Neuronal stem cell (in vitro differentiated cells): Measurements from ENCODE around the gene C4orf50.
A peak's percentile ranks its signal among the peaks of the same experiment; 100 is the strongest.

Experiments
- DNase-seq: peaks from one replicate; pipeline ENCODE4 v3.0.0-alpha.2; 2013; ENCODE audit warnings: low spot score
- H2AFZ ChIP-seq: one replicate; pipeline ENCODE4 v1.6.1; 2013; ENCODE audit warnings: mild to moderate bottlenecking, low read length, inconsistent platforms
- H2AK5ac ChIP-seq: 2 replicates; pipeline ENCODE4 v1.6.1; 2013; ENCODE audit warnings: low read depth, mild to moderate bottlenecking, inconsistent platforms, low read length, moderate library complexity, mixed read lengths
- H2BK120ac ChIP-seq: 2 replicates; pipeline ENCODE4 v1.6.1; 2013; ENCODE audit warnings: low read depth, mild to moderate bottlenecking, inconsistent platforms, low read length, moderate library complexity, mixed read lengths
- H2BK12ac ChIP-seq: one replicate; pipeline ENCODE4 v1.6.1; 2013; ENCODE audit warnings: low read length, inconsistent platforms
- H2BK15ac ChIP-seq: 2 replicates; pipeline ENCODE4 v1.6.1; 2013; ENCODE audit warnings: mild to moderate bottlenecking, low read length, inconsistent platforms, mixed read lengths
- H2BK5ac ChIP-seq: one replicate; pipeline ENCODE4 v1.6.1; 2013; ENCODE audit warnings: inconsistent platforms, mild to moderate bottlenecking, low read length, moderate library complexity
- H3K14ac ChIP-seq: one replicate; pipeline ENCODE4 v1.6.1; 2013; ENCODE audit warnings: low read length, inconsistent platforms
- H3K18ac ChIP-seq: 2 replicates; pipeline ENCODE4 v1.6.1; 2013; ENCODE audit warnings: low read length, inconsistent platforms
- H3K23ac ChIP-seq: 2 replicates; pipeline ENCODE4 v1.6.1; 2013; ENCODE audit warnings: low read depth, mild to moderate bottlenecking, mixed read lengths, low read length, inconsistent platforms; ENCODE audit not compliant: poor library complexity
- H3K27ac ChIP-seq: replicated peaks from 3 replicates; pipeline ENCODE4 v1.5.1; 2013; ENCODE audit warnings: low read length, inconsistent platforms
- H3K27me3 ChIP-seq, 3 experiments: 2 replicates each; pipeline ENCODE4 v1.6.1; 2013; ENCODE audit warnings: low read length in 3 of 3, mild to moderate bottlenecking in 2 of 3, inconsistent platforms in 1 of 3, low read depth in 1 of 3, mixed read lengths in 1 of 3, moderate library complexity in 1 of 3; ENCODE audit not compliant: control insufficient read depth in 3 of 3, insufficient read depth in 3 of 3
- H3K36me3 ChIP-seq, 2 donors: replicated peaks in 1 of 2; 2 replicates each; pipeline ENCODE4 v1.6.1; 2013; ENCODE audit warnings: low read length in 2 of 2; ENCODE audit not compliant: control insufficient read depth in 2 of 2, insufficient read depth in 2 of 2
- H3K4ac ChIP-seq: 2 replicates; pipeline ENCODE4 v1.6.1; 2013; ENCODE audit warnings: inconsistent platforms, mild to moderate bottlenecking, low read length, moderate library complexity
- H3K4me1 ChIP-seq, 2 donors: 1 replicate in 1 of 2; 2 replicates in 1 of 2; pipeline ENCODE4 v1.6.1; 2013; ENCODE audit warnings: low read length in 2 of 2, low read depth in 1 of 2; ENCODE audit not compliant: control insufficient read depth in 2 of 2, insufficient read depth in 1 of 2
- H3K4me2 ChIP-seq: one replicate; pipeline ENCODE4 v1.6.1; 2013; ENCODE audit warnings: mild to moderate bottlenecking, low read length, inconsistent platforms; ENCODE audit not compliant: insufficient read depth, poor library complexity, severe bottlenecking
- H3K4me3 ChIP-seq, 2 donors: 2 replicates each; pipeline ENCODE4 v1.5.1; 2013; ENCODE audit warnings: low read length in 2 of 2, mild to moderate bottlenecking in 2 of 2, inconsistent platforms in 1 of 2, moderate library complexity in 1 of 2
- H3K79me1 ChIP-seq: one replicate; pipeline ENCODE4 v1.6.1; 2013; ENCODE audit warnings: low read depth, mild to moderate bottlenecking, inconsistent platforms, low read length, moderate library complexity
- H3K9ac ChIP-seq: one replicate; pipeline ENCODE4 v1.6.1; 2013; ENCODE audit warnings: mild to moderate bottlenecking, low read depth, low read length, inconsistent platforms; ENCODE audit not compliant: poor library complexity
- H3K9me3 ChIP-seq, 2 donors: replicated peaks in 1 of 2; 2 replicates each; pipeline versions ENCODE3 to v1.6.1; 2013; ENCODE audit warnings: low read length in 2 of 2, mild to moderate bottlenecking in 2 of 2, inconsistent platforms in 1 of 2, low read depth in 1 of 2, mixed read lengths in 1 of 2, moderate library complexity in 1 of 2; ENCODE audit not compliant: control insufficient read depth in 2 of 2, insufficient read depth in 1 of 2
- H4K8ac ChIP-seq: one replicate; pipeline ENCODE4 v1.6.1; 2013; ENCODE audit warnings: low read depth, mild to moderate bottlenecking, inconsistent platforms, low read length, moderate library complexity
- H4K91ac ChIP-seq: one replicate; pipeline ENCODE4 v1.6.1; 2013; ENCODE audit warnings: low read length, low read depth, mild to moderate bottlenecking, inconsistent platforms; ENCODE audit not compliant: poor library complexity
- WGBS, 2 donors: extraction: QIAGEN DNeasy Blood & Tissue Kit; methylation state at CpG; one replicate each; pipeline ENCODE4 v1.1.7; 2013; ENCODE audit warnings: missing lambda C conversion rate in 2 of 2, mixed read lengths in 1 of 2; ENCODE audit not compliant: insufficient read length in 2 of 2, insufficient replicate concordance in 1 of 2; ENCODE audit errors: extremely low coverage in 2 of 2; 5-methylcytosine and 5-hydroxymethylcytosine counted together

C4orf50 gene

DNA sequence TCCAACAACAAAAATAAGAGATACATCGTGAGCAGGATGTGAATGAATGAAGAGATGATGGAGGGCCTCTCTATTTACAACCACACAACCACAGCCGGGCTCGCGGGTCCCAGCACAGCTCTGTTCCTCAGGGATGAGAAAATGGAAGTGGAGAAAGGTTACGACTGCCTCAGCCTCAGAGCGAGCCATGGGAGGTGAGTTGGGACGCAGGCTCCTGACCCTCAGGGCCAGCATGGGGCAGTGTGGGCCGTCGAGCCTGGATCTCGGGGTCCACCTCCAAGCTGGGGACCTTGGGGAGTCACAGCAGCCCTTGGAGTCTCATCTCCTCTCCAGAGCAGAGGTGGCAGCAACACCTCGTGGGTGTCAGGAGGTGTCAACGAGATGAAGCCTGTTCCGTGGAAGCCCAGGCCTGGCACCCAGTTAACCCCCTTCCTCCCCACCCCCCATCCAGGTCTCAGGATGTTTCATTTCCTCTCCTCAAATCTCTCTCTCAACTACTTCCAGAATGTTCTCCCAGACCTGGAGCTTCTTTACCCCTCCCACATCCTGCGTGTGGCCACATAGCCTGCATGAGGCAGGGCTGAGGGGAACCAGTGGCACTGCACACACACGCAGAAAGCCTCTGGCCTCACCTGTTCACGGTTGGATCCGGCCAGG lies 25.9 kb downstream of the C4orf50 start:
- Histone ChIP-seq H3K9ac (no peak overlapping the region), H3K27me3 (peaks cover 0 to 16% (median 0%) of the 10 kb centered on the region in 3 experiments), H3K23ac (no peak overlapping the region), H3K4me3 (peak overlapping the region in 1 of 2 donors; percentile 37), H2BK15ac (no peak overlapping the region), H4K8ac (no peak overlapping the region), H2BK120ac (no peak overlapping the region), H4K91ac (no peak overlapping the region), H3K14ac (no peak overlapping the region), H3K4me1 (peaks cover 0 to 1% of the 10 kb centered on the region in 2 donors), H3K79me1 (no peaks in the 10 kb centered on the region), H3K36me3 (no peaks in the 10 kb centered on the region), H2BK5ac (no peak overlapping the region), H2AFZ (no peak overlapping the region), H2AK5ac (peak overlapping the region; percentile 3), H2BK12ac (no peak overlapping the region), H3K27ac (no peak overlapping the region), H3K4me2 (no peak overlapping the region), H3K4ac (no peak overlapping the region), H3K9me3 (no peaks in the 10 kb centered on the region), H3K18ac (peak overlapping the region; percentile 19)
- DNase-seq = no peak
- WGBS, 2 donors = no CpG with 5 or more reads among the region's 17 CpGs

GRCh38 chr4:5991405-5991804 lies 26.8 kb downstream of the C4orf50 start:
- Histone ChIP-seq H3K18ac (peak overlapping the region; percentile 88), H4K91ac (no peak overlapping the region), H3K79me1 (no peaks in the 10 kb centered on the region), H2BK15ac (no peak overlapping the region), H2BK120ac (no peak overlapping the region), H2BK12ac (no peak overlapping the region), H2AFZ (no peak overlapping the region), H2BK5ac (no peak overlapping the region), H3K4me1 (peaks cover 0 to 1% of the 10 kb centered on the region in 2 donors), H2AK5ac (no peak overlapping the region), H3K27me3 (peaks cover 0 to 16% (median 0%) of the 10 kb centered on the region in 3 experiments), H3K9me3 (no peaks in the 10 kb centered on the region), H3K4ac (no peak overlapping the region), H4K8ac (no peak overlapping the region), H3K9ac (no peak overlapping the region), H3K23ac (no peak overlapping the region), H3K14ac (peak overlapping the region; percentile 73), H3K27ac (no peak overlapping the region), H3K4me3 (no peak overlapping the region), H3K4me2 (no peak overlapping the region), H3K36me3 (no peaks in the 10 kb centered on the region)
- no peak for DNase-seq
- no CpG with 5 or more reads among the region's 1 CpG for WGBS, 2 donors

DNA sequence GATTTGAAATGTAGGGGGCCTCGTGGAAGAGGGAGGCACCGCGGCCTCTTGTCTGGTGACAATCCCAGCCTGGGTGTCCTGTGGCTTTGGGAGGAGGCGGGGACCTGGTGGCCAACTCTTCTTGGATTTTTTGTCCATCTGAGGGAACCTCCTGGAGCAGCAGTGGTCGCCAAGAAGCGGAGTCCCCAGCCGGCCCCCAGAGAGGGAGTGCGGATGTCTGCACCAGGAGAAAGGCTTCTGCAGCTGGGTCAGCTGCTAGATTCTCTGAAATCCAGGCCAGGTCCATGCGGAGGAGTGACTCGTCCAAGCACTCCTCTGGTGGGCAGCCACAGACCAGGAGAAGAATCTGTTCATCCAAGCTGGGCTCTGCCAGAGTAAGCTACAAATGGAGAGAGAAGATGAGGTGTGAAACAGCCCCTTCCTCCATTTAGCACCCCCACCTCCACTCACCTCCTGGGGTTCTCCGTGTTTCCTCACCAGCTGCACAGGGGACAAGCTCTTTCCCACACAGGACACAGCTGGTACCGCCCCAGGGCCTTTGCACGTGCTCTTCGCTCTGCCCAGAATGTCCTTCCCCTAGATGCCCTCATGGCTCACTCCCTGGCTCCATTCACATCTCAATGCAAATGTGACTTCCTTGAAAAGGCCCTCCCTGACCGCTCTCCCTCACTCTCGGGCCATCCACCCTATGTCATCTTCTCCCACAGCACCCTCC lies 27.6 kb downstream of the C4orf50 start:
- H3K4me3 ChIP-seq = peak overlapping the region in 1 of 2 donors; percentile 59
- no peak overlapping the region for H2AFZ ChIP-seq
- H3K4me2 ChIP-seq = no peak overlapping the region
- H2BK12ac ChIP-seq = no peak overlapping the region
- no peak for DNase-seq
- H4K8ac ChIP-seq = peak overlapping the region; percentile 1
- H3K36me3 ChIP-seq = no peaks in the 10 kb centered on the region
- H4K91ac ChIP-seq = no peak overlapping the region
- peaks cover 0 to 13% (median 0%) of the 10 kb centered on the region in 3 experiments for H3K27me3 ChIP-seq
- no peak overlapping the region for H2BK15ac ChIP-seq
- H3K18ac ChIP-seq = peak overlapping the region; percentile 71
- H3K23ac ChIP-seq = no peak overlapping the region
- H3K14ac ChIP-seq = no peak overlapping the region
- H3K79me1 ChIP-seq = no peaks in the 10 kb centered on the region
- no peak overlapping the region for H3K27ac ChIP-seq
- no CpG with 5 or more reads among the region's 16 CpGs for WGBS, 2 donors
- no peak overlapping the region for H3K4ac ChIP-seq
- H3K9me3 ChIP-seq = no peaks in the 10 kb centered on the region
- H2AK5ac ChIP-seq = no peak overlapping the region
- H3K4me1 ChIP-seq = peaks cover 0 to 1% of the 10 kb centered on the region in 2 donors
- H3K9ac ChIP-seq = no peak overlapping the region
- H2BK120ac ChIP-seq = no peak overlapping the region
- H2BK5ac ChIP-seq = peak overlapping the region; percentile 53
